HG03565 (cell line): ENCODE results near the gene SCAI.

ENCODE experiments used
- ATAC-seq: cut with Tn5 transposase; IDR thresholded peaks from one replicate; pipeline ENCODE4 v1.9.1; 2021; ENCODE audit warnings: mild to moderate bottlenecking, moderate library complexity; ENCODE audit not compliant: unreplicated experiment

SCAI gene

GRCh38 chr9:124897570-124898460 lies 245.5 kb downstream of the SCAI start:
- no peak for ATAC-seq

- no peak for ATAC-seq
Observed at GRCh38 chr9:124894741-124895170, 248.6 kb downstream of the SCAI start.

- ATAC-seq: no peak
Observed at GRCh38 chr9:124894035-124894740, 249.1 kb downstream of the SCAI start.
